Fibroblast of skin of scalp (primary cell): Measurements from ENCODE around the gene FRMD3.

Source experiments
- DNase-seq: peaks from one replicate; pipeline ENCODE4 v3.0.0-alpha.2; 2013

FRMD3 gene

GRCh38 chr9:83472221-83472665 is 66.0 kb downstream of the FRMD3 start:
- peak; percentile 38 for DNase-seq

GRCh38 chr9:83471241-83471640 is 67.0 kb downstream of the FRMD3 start:
- DNase-seq, result no peak

DNA sequence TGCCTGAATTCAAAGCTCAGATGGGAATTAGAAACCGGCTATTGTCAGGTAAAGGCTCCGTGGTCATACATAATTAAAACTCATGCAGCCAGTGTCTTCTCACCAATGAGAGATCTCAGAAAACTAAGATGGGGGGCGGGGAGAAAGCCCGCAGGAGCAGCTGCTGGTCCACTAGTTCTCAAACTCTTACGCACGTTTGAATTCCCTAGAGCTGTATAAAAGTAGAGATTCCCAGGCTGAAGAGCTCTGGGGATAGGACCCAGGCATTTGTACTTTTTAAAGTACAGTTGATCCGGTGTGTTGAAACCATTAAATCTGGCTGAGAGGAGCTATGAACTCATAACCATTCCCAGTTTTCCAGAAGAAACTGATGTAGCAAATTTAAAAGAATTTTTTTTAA is 68.5 kb downstream of the FRMD3 start:
- no peak for DNase-seq

DNA sequence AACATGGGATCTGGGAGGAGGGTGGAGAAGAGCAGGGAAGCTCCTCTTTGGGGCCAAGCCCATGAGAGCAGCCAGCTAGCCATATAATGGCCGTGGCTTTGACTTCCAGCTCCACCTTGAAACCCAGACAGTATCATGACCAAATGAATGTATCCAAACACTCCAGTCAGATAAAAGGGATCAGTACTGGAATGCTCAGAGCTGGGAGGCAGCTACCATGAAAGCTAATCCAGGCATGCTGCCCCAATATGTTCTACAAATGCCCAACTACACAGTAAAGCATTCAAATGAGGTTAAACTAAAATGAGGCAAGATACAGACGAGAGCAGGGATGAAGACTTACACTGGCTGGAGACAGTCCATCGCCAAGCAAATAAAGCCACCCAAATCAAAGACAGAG is 69.4 kb downstream of the FRMD3 start:
- DNase-seq, result no peak

DNA sequence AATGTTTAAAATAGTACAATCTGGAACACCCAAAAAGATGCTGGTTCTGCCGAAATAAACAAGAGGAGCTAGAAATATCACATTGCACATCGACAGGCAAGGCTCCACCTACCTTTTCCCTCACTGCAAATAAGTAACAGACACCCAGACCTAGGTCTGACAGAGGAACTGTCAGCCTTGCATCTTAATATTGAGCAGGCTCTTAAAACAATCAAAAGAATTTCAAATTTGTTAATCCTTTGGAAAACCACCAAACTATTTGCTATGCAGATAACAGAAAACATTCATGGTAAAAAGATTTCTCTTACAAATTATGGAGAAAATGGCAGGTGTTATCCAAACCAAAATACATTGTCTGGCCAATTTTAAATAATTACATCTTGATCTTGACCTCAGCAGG is 71.3 kb downstream of the FRMD3 start:
- DNase-seq, result peak; percentile 28

- no peak for DNase-seq
Observed at GRCh38 chr9:83466351-83466750, 71.8 kb downstream of the FRMD3 start.

GRCh38 chr9:83459830-83460229 is 78.4 kb downstream of the FRMD3 start:
- DNase-seq, result no peak

DNA sequence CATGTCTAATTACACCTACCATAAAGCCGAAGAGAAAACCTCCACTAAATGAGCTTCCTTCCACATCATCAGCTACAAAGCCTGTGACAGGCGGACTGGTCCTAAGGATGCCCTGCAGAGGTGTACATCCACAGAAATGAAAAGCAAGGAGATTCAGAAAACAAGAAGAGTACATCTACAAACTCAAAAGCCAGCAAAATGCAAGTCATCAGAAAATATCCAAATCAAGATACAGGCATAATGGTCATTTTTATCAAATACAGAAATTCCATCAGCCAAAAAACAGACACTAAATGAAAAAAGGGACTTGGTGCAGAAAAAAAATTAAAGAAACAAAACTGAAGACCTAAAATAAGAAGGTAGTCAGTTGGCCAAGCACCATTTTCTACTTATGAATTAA is 79.7 kb downstream of the FRMD3 start:
- no peak for DNase-seq

- DNase-seq, result no peak
Observed at GRCh38 chr9:83457005-83457404, 81.2 kb downstream of the FRMD3 start.

DNA sequence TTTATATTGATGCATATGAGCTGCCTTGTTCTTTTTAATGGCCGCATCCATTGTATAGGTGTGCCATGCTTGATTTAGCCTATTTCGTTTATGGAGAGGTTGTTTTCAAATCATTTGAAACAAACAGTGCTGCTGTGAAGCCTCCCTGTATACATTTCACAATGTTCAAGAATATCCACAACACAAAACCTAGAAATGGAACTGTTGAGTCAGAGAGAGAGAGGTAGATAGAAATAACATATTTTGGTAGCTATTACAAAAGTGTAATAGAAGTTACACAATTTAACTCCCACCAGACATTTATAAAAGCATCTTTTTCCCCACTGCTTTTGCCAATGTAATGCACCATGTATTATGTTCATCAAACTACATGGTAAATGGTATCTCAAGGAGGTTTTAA is 82.0 kb downstream of the FRMD3 start:
- DNase-seq, result no peak

DNA sequence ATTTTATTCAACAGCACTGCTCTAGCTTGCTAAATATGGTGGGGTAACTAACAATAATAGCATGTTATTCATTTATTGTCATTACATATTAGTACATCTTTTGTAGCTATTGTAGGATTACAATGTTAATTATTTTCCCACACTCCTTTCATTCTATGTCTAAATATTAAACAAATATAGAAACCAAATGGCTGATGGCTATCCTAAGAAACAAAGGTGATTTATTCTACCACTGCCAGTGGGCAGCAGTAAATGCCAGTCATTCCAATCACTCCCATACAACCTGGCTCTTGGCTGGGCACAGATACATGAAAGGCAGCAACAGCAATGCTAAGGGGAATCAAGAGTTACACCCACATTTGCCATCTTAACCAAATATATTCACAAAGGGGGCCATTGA is 84.1 kb downstream of the FRMD3 start:
- no peak for DNase-seq

DNA sequence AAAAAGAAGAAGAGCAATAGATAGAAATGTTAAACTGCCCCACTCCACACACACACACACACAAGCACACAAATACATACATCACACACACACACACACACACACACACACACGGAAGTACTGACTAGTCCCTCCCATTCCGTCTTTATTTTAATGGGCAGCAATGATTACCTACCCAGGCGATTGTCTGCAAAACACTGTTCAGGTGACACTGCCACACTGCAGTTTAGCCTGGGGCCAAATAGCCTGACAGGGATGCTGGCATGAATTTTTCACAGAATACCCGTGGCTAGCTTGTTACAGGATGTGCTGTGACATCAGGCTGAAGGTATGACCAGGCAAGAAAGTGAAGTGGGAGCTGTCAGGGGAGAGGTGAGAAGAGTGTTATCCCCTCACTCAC is 86.9 kb downstream of the FRMD3 start:
- DNase-seq, result peak; percentile 19

GRCh38 chr9:83449983-83450382 is 88.2 kb downstream of the FRMD3 start:
- DNase-seq, result no peak

DNA sequence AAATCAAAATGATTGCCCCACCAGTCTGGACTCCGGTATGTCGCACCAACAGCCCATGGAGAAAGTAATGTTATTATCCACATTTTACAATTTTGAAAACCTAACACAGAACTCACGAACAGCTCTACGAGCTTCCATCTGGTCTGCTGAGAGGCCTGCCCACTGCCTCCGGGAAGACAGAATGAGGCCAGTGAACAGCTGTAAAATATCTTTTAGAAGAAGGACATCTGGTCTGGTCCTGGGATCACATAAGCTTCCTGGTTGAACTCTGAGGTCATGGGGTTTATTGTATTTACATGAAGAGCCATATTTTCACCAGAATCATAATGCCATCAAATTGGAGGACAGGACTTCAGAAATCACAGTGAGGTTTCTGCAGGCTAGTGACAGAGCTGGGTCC is 89.0 kb downstream of the FRMD3 start:
- DNase-seq, result no peak

DNA sequence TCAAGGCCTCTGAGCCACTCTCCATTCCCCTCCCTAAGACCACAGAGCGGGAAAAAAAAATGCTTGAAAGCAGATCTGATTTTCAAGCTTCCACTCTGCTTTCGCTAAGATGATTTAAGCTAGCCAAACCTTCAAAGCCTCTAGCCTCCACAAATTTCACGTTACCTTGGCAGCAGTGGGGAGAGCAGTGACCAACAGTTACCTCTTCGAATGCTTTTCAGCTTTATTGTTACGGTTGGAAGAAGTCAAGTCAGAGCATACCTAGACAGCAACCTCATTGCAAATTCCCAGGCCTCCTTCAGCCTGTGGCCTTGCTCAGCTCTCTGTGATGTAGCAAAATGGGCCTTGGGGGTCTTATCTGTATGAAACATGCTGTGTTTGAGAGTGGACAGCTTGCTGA is 89.6 kb downstream of the FRMD3 start:
- DNase-seq, result no peak

- no peak for DNase-seq
Observed at GRCh38 chr9:83447351-83447750, 90.8 kb downstream of the FRMD3 start.

GRCh38 chr9:83445703-83446265 is 92.4 kb downstream of the FRMD3 start:
- peak; percentile 31 for DNase-seq

DNA sequence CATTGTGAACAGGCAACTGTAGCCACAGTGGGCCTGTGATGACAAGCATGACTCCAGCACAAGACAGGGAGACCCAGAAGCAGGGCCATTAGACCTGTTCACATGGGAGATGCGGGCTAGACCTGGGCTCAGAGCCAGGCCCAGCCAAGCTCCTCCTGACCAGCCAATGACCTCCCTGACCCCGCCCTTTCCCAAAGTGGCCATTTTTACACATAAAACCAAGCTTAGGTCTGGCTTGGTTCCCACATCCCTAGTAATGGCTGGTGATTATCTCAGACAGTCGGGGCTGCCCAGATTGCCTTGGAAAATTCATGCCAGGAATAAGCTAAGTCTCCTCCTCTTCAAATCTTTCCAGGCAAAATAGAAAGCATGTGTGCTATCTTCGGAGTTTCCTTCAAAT is 94.1 kb downstream of the FRMD3 start:
- peak; percentile 28 for DNase-seq

- no peak for DNase-seq
Observed at GRCh38 chr9:83441390-83441789, 96.8 kb downstream of the FRMD3 start.

DNA sequence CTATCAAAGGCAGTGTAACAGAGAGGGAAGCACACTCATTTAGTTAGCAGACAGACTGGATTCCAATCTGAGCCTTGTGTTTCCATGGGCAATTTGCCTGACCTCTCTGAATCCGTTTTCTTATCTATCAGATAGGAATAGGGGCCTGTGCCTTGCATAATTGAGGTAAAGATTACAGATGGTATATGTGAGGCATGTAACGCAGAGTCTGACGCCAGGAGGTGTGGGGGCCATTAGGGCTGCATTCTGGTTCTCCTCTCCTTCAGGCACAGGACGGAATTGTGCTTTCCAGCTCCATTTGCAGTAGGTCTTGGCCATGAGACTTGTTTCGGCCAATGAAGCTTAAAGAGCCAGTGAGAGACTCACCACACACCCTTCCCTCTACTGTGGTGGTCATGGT is 97.6 kb downstream of the FRMD3 start:
- no peak for DNase-seq

GRCh38 chr9:83435301-83435700 is 102.9 kb downstream of the FRMD3 start:
- DNase-seq, result no peak

DNA sequence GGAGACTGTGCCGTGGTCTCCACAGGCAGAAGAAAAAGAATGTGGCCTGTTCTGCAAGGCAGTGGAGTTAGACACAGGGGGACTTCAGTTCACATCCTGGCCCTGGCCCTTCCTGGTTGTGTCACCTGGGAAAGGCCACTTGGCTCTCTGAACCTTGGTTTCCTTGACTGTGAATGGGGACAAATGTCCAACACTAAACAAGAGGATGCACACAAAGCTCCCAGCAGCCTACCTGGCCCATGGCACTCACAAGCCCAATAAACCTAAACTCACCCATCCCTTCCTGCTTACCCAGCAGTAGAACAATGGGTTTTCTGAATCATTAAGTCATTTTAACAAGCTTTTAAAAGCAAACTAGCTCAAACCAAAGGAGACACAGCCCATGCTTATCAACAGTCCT is 103.9 kb downstream of the FRMD3 start:
- DNase-seq, result no peak

GRCh38 chr9:83433846-83434245 is 104.4 kb downstream of the FRMD3 start:
- no peak for DNase-seq

GRCh38 chr9:83432877-83433550 is 105.2 kb downstream of the FRMD3 start:
- DNase-seq, result no peak

- peak; percentile 97 for DNase-seq
Observed at GRCh38 chr9:83432104-83432627, 106.0 kb downstream of the FRMD3 start.
